ENCODE data around the gene FBXL20.

The FBXL20 gene

GRCh38 chr17:39238311-39238972 lies 163.0 kb downstream of the FBXL20 start (continued):
- no peak for TF ChIP-seq ZNF280C (tag by site-specific recombination; IDR thresholded peaks at IDR 0.05)
- no peak for TF ChIP-seq ZNF214 (tag by site-specific recombination; IDR thresholded peaks at IDR 0.05; ENCODE audit: borderline replicate concordance)
- TF ChIP-seq IKZF3 (tag by site-specific recombination; IDR thresholded peaks at IDR 0.05) = no peak
- no peak for TF ChIP-seq ZNF19 (tag by site-specific recombination; IDR thresholded peaks at IDR 0.05; ENCODE audit: low read depth)
- no peak for TF ChIP-seq GFI1B (tag by site-specific recombination; IDR thresholded peaks at IDR 0.05)
- no peak for TF ChIP-seq ZFP3 (tag by site-specific recombination; IDR thresholded peaks at IDR 0.05; ENCODE audit: low read depth)
- no peak for TF ChIP-seq ZNF133 (tag by site-specific recombination; IDR thresholded peaks at IDR 0.05)
- TF ChIP-seq ZNF155 (tag by site-specific recombination; IDR thresholded peaks at IDR 0.05) = no peak
- TF ChIP-seq ZNF660 (tag by site-specific recombination; IDR thresholded peaks at IDR 0.05) = 0 out of 2 replicates have a peak, but pooled peaks have one; percentile 18
- TF ChIP-seq ZNF747 (tag by site-specific recombination; IDR thresholded peaks at IDR 0.05) = no peak
- TF ChIP-seq ZNF580 (tag by site-specific recombination; IDR thresholded peaks at IDR 0.05) = no peak
- no peak for TF ChIP-seq ZBTB17 (tag by site-specific recombination; IDR thresholded peaks at IDR 0.05)
- TF ChIP-seq ZNF510 (tag by site-specific recombination; IDR thresholded peaks at IDR 0.05; ENCODE audit: insufficient replicate concordance) = no peak
- no peak for TF ChIP-seq ZNF2 (tag by site-specific recombination; IDR thresholded peaks at IDR 0.05)
- TF ChIP-seq ZNF24 (tag by site-specific recombination; IDR thresholded peaks at IDR 0.05) = no peak
- TF ChIP-seq PRDM6 (tag by site-specific recombination; IDR thresholded peaks at IDR 0.05) = no peak
- no peak for TF ChIP-seq ZNF114 (tag by site-specific recombination; IDR thresholded peaks at IDR 0.05)
- TF ChIP-seq ZNF514 (tag by site-specific recombination; IDR thresholded peaks at IDR 0.05) = no peak
- TF ChIP-seq ZNF311 (tag by site-specific recombination; IDR thresholded peaks at IDR 0.05; ENCODE audit: borderline replicate concordance) = no peak
- no peak for TF ChIP-seq ZNF830 (tag by site-specific recombination; IDR thresholded peaks at IDR 0.05; ENCODE audit: low read depth)
- TF ChIP-seq ZNF221 (tag by site-specific recombination; IDR thresholded peaks at IDR 0.05; ENCODE audit: borderline replicate concordance) = no peak
- no peak for TF ChIP-seq ZNF146 (tag by site-specific recombination; IDR thresholded peaks at IDR 0.05)
- no peak for TF ChIP-seq ZNF549 (tag by site-specific recombination; IDR thresholded peaks at IDR 0.05)
- TF ChIP-seq ZNF791 (tag by site-specific recombination; IDR thresholded peaks at IDR 0.05) = no peak
- TF ChIP-seq ZNF416 (tag by site-specific recombination; IDR thresholded peaks at IDR 0.05) = no peak
- TF ChIP-seq ELK4 (IDR thresholded peaks at IDR 0.05; ENCODE audit: borderline replicate concordance, low read depth, low read length) = no peak
- TF ChIP-seq ZSCAN5A (tag by site-specific recombination; IDR thresholded peaks at IDR 0.05) = no peak
- no peak for TF ChIP-seq RBAK (tag by site-specific recombination; IDR thresholded peaks at IDR 0.05)
- no peak for TF ChIP-seq KLF9 (tag by site-specific recombination; IDR thresholded peaks at IDR 0.05; ENCODE audit: low read depth)
- no peak for TF ChIP-seq ZNF513 (tag by site-specific recombination; IDR thresholded peaks at IDR 0.05)
- no peak for TF ChIP-seq SCRT2 (tag by site-specific recombination; IDR thresholded peaks at IDR 0.05)
- TF ChIP-seq ZNF777 (tag by site-specific recombination; IDR thresholded peaks at IDR 0.05; ENCODE audit: borderline replicate concordance) = no peak
- no peak for TF ChIP-seq ZXDB (tag by site-specific recombination; IDR thresholded peaks at IDR 0.05)
- no peak for TF ChIP-seq ZBTB48 (tag by site-specific recombination; IDR thresholded peaks at IDR 0.05)

Measured in HEK293 (cell line).